Activated B cell treated with CpG ODN at 0.5 μM for 24 hours (primary cell): ENCODE data around the gene AREG. TPM values are rescaled to one million over a fixed set of nuclear protein-coding genes. Genes with fewer than 3 reads are reported as not detected.

Experiments used
- ATAC-seq: fragments of 200-7000 bp; cut with Tn5 transposase; one replicate; pipeline ENCODE4 v1.10.0; 2021; ENCODE audit warnings: low read depth, mild to moderate bottlenecking, moderate library complexity
- CTCF ChIA-PET: fragments of 350-600 bp; sonication (Branson Sonifier 250); formaldehyde crosslinking; loops from one replicate; lab custom pipeline; 2021; ENCODE audit warnings: antibody characterized with exemption; lab: Charles Lee
- POLR2A ChIA-PET: fragments of 350-600 bp; sonication (Branson Sonifier 250); formaldehyde crosslinking; loops from one replicate; lab custom pipeline; 2021; ENCODE audit warnings: antibody characterized with exemption; lab: Charles Lee
- DNase-seq: peaks from one replicate; pipeline ENCODE4 v3.0.0; 2022
- H3K27ac Mint-ChIP-seq: one replicate; pipeline ENCODE4 v1.8.0; 2020; ENCODE audit warnings: mixed read lengths
- H3K27me3 Mint-ChIP-seq: one replicate; pipeline ENCODE4 v1.8.0; 2021; ENCODE audit warnings: mixed read lengths
- H3K36me3 Mint-ChIP-seq: one replicate; pipeline ENCODE4 v1.8.0; 2021; ENCODE audit warnings: low read depth, mixed read lengths
- H3K4me1 Mint-ChIP-seq: one replicate; pipeline ENCODE4 v1.8.0; 2021; ENCODE audit warnings: mixed read lengths
- H3K4me3 Mint-ChIP-seq: one replicate; pipeline ENCODE4 v1.8.0; 2020; ENCODE audit warnings: mild to moderate bottlenecking, mixed read lengths
- H3K9me3 Mint-ChIP-seq: one replicate; pipeline ENCODE4 v1.8.0; 2020; ENCODE audit warnings: mixed read lengths
- CTCF ChIP-seq: fragments of 200-600 bp; IDR thresholded peaks from one replicate; pipeline ENCODE4 v1.8.0; 2022; ENCODE audit warnings: antibody characterized with exemption, mild to moderate bottlenecking
- intact Hi-C: fragments of 100-400 bp; cut with micrococcal nuclease; formaldehyde crosslinking; loops from one replicate; pipeline ENCODE4 v1.15.1; 2024
- total RNA-seq: library from RNA; stranded (reverse); gene quantifications from 2 replicates; pipeline ENCODE4 v1.2.3, GENCODE V29; 2022

The AREG gene
- total RNA-seq, 1 donor from 2014 or later = 2.1 TPM

GRCh38 chr4:74456849-74457395 lies 12.0 kb downstream of the AREG start:
- no peak overlapping the region for H3K4me3 Mint-ChIP-seq
- intact Hi-C loops = no loop called here
- peaks cover 13% of the 10 kb centered on the region for H3K27me3 Mint-ChIP-seq
- no peaks in the 10 kb centered on the region for H3K36me3 Mint-ChIP-seq
- ChIA-PET CTCF (no interaction called here), POLR2A (no interaction called here)
- H3K9me3 Mint-ChIP-seq = peaks cover 7% of the 10 kb centered on the region
- ATAC-seq (no peak), DNase-seq (no peak)
- no peak for TF ChIP-seq CTCF
- no peak overlapping the region for H3K27ac Mint-ChIP-seq
- no peaks in the 10 kb centered on the region for H3K4me1 Mint-ChIP-seq

GRCh38 chr4:74460833-74461232 lies 15.9 kb downstream of the AREG start:
- DNase-seq (no peak), ATAC-seq (no peak)
- Mint-ChIP-seq H3K36me3 (no peaks in the 10 kb centered on the region), H3K4me1 (no peaks in the 10 kb centered on the region), H3K27me3 (peaks cover 18% of the 10 kb centered on the region), H3K9me3 (peaks cover 7% of the 10 kb centered on the region), H3K27ac (no peak overlapping the region), H3K4me3 (no peak overlapping the region)
- ChIA-PET POLR2A (no interaction called here), CTCF (no interaction called here)
- intact Hi-C loops = no loop called here
- no peak for TF ChIP-seq CTCF

GRCh38 chr4:74463123-74463522 lies 18.2 kb downstream of the AREG start:
- Mint-ChIP-seq H3K9me3 (peaks cover 7% of the 10 kb centered on the region), H3K4me1 (no peaks in the 10 kb centered on the region), H3K27me3 (peaks cover 20% of the 10 kb centered on the region), H3K27ac (no peak overlapping the region), H3K4me3 (no peak overlapping the region), H3K36me3 (no peaks in the 10 kb centered on the region)
- ATAC-seq = no peak
- no peak for TF ChIP-seq CTCF
- DNase-seq = no peak
- POLR2A ChIA-PET = no interaction called here
- intact Hi-C loops = no loop called here
- CTCF ChIA-PET = no interaction called here

GRCh38 chr4:74464291-74464690 lies 19.4 kb downstream of the AREG start:
- Mint-ChIP-seq H3K27ac (no peak overlapping the region), H3K4me1 (no peaks in the 10 kb centered on the region), H3K27me3 (peaks cover 16% of the 10 kb centered on the region), H3K4me3 (no peak overlapping the region), H3K36me3 (no peaks in the 10 kb centered on the region), H3K9me3 (peaks cover 7% of the 10 kb centered on the region)
- CTCF ChIA-PET = no interaction called here
- DNase-seq = no peak
- TF ChIP-seq CTCF = no peak
- no peak for ATAC-seq
- POLR2A ChIA-PET = no interaction called here
- intact Hi-C loops = no loop called here

GRCh38 chr4:74466242-74466641 lies 21.3 kb downstream of the AREG start:
- no peak for ATAC-seq
- no peak for DNase-seq
- intact Hi-C loops = no loop called here
- H3K4me3 Mint-ChIP-seq = no peak overlapping the region
- peaks cover 7% of the 10 kb centered on the region for H3K27me3 Mint-ChIP-seq
- no peak overlapping the region for H3K27ac Mint-ChIP-seq
- ChIA-PET POLR2A (no interaction called here), CTCF (no interaction called here)
- no peak for TF ChIP-seq CTCF
- H3K9me3 Mint-ChIP-seq = no peaks in the 10 kb centered on the region
- no peaks in the 10 kb centered on the region for H3K4me1 Mint-ChIP-seq
- H3K36me3 Mint-ChIP-seq = no peaks in the 10 kb centered on the region
